ENCODE data around the gene TNS3. TPM values are rescaled to one million over a fixed set of nuclear protein-coding genes. Genes with fewer than 3 reads are reported as not detected.

The TNS3 gene
- total RNA-seq, 1 donor from 2014 or later = 452 TPM

DNA sequence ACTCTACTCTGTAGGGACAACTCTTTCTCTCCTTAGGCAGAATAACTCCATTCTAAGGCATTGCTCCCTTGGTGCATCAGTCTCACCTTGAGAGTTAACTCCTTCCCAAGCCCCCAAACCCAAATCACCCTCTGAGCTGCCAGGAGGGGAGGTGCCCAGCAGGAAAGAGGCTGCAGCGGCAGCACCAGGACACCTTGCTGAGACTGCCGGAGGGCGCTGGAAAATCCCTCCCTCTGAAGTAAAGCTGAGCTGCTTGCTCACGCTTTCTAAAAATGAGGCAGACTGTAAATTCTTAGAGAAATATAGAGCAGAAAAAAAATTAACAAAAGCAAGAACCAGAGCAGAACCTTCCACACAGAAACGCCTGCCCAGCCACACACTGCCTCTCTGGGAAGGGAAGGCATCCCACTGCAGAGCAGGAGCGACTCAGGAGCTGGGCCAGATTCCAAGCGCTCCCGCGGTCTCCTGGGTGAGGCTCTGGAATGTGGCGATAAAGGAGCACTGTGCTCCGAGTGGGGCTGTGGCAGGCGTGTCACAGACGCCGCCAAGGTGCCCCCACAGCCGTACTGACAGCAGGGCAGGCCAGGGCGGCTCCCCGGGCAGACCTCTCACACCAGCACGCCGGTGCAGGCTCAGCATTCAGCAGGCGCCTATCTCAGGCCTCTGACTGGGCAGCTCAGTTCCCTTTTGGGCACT, 202.1 kb downstream of the TNS3 start:
- H3K9me3 Mint-ChIP-seq = no peaks in the 10 kb centered on the region
- peak overlapping the region; percentile 84 for H3K27ac Mint-ChIP-seq
- TF ChIP-seq, protein P1, sequence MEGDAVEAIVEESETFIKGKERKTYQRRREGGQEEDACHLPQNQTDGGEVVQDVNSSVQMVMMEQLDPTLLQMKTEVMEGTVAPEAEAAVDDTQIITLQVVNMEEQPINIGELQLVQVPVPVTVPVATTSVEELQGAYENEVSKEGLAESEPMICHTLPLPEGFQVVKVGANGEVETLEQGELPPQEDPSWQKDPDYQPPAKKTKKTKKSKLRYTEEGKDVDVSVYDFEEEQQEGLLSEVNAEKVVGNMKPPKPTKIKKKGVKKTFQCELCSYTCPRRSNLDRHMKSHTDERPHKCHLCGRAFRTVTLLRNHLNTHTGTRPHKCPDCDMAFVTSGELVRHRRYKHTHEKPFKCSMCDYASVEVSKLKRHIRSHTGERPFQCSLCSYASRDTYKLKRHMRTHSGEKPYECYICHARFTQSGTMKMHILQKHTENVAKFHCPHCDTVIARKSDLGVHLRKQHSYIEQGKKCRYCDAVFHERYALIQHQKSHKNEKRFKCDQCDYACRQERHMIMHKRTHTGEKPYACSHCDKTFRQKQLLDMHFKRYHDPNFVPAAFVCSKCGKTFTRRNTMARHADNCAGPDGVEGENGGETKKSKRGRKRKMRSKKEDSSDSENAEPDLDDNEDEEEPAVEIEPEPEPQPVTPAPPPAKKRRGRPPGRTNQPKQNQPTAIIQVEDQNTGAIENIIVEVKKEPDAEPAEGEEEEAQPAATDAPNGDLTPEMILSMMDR (IDR thresholded peaks at IDR 0.05; ENCODE audit: unreplicated experiment) = no peak
- peak; percentile 51 to 64 for DNase-seq (ENCODE audit: low spot score in 2 of 2, unreplicated experiment in 2 of 2)
- H3K36me3 Mint-ChIP-seq = peaks cover 23% of the 10 kb centered on the region
- peaks cover 39% of the 10 kb centered on the region for H3K4me1 Mint-ChIP-seq
- H3K27me3 Mint-ChIP-seq (ENCODE audit: low read depth) = no peaks in the 10 kb centered on the region
- no peak overlapping the region for H3K4me3 Mint-ChIP-seq

DNA sequence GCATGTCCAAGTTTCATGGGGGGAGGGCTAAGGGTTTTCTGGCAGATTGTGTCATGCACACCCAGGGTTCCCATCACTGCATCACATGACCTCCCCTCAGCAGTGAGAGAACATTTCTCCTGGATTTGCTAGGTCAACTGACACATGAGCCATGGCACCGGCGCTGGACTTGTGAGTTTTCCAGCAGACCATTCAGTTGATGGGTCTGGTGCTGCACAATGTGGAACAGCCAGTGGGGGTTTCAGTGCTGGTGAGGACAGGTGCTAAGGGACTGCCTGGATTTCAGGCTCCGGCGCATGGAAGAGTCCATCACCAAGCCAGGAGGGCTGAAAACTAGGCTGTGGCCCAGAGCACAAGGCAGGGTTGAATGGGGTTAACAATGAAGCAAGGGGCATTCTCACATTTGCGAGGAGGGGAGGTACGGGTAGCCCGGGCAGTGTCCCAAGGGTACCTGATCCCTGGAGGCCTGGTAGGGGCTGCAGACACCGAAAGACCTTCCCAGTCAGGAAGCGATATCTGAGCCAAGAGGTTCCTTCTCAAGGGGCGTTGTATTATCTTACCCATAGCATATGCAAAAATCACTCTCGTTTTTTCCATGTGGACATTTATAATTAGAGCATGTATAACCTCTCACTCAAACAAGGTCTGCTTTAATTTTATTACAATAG, 203.0 kb downstream of the TNS3 start:
- no peaks in the 10 kb centered on the region for H3K9me3 Mint-ChIP-seq
- H3K27me3 Mint-ChIP-seq (ENCODE audit: low read depth) = no peaks in the 10 kb centered on the region
- H3K36me3 Mint-ChIP-seq = peaks cover 19% of the 10 kb centered on the region
- TF ChIP-seq, protein P1 (IDR thresholded peaks at IDR 0.05; ENCODE audit: unreplicated experiment) = no peak
- peak overlapping the region; percentile 39 for H3K27ac Mint-ChIP-seq
- DNase-seq (ENCODE audit: low spot score in 2 of 2, unreplicated experiment in 2 of 2) = no peak
- no peak overlapping the region for H3K4me3 Mint-ChIP-seq
- H3K4me1 Mint-ChIP-seq = peaks cover 42% of the 10 kb centered on the region

DNA sequence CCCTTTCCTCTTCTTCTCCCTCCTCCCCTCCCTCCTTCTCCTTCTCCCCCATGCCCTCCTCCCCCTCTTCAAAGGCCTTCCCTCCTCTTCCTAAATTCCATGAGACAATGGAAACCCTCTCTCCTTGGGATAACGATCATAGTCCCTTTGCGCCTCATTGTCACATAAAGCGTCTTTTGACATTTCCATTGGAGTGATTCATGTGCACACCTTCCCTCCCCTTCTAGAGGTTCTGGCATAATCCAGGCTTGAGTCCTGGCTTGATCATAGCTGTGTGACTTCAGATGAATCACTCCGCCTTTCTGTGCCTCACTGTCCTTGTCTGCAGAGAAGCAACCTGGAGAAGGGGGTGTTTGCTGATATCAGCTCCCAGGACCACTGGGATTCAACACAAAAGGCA, 204.2 kb downstream of the TNS3 start:
- H3K36me3 Mint-ChIP-seq = peaks cover 17% of the 10 kb centered on the region
- H3K27me3 Mint-ChIP-seq (ENCODE audit: low read depth) = no peaks in the 10 kb centered on the region
- no peak for DNase-seq (ENCODE audit: low spot score in 2 of 2, unreplicated experiment in 2 of 2)
- H3K4me1 Mint-ChIP-seq = peaks cover 48% of the 10 kb centered on the region
- H3K9me3 Mint-ChIP-seq = no peaks in the 10 kb centered on the region
- H3K4me3 Mint-ChIP-seq = no peak overlapping the region
- TF ChIP-seq, protein P1 (IDR thresholded peaks at IDR 0.05; ENCODE audit: unreplicated experiment) = no peak
- H3K27ac Mint-ChIP-seq = no peak overlapping the region

DNA sequence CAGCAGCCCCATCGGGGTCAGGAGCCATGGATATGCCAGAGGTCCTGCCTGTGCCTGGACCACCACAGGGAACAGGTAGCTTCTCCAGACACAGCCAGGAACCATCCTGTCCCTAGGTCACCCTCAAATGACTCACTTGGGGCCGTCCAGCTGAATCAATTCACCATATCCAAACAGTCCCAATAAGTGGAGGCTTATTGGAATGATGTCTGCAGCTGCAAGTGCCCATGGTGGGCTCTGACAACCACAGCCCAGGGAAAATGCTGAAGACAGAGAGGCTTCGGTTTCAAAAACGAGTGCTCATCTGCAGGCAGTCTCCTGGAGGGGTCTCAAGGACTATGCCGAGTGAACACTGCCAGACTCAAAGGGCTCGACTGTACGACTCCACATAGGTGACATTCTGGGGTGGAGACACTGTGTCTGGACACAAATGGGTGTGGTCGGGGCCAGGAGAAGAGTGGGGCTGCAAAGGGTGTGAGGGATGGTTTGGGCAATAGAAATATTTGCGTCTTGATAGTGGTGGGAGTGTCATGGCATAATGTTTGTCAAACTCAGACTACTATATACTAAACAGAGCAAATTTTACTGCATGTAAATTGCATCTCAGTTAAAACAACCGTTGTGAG, 204.8 kb downstream of the TNS3 start:
- Mint-ChIP-seq H3K4me3 (no peak overlapping the region), H3K4me1 (peaks cover 52% of the 10 kb centered on the region), H3K27me3 (ENCODE audit: low read depth) (no peaks in the 10 kb centered on the region), H3K27ac (no peak overlapping the region), H3K9me3 (no peaks in the 10 kb centered on the region), H3K36me3 (peaks cover 17% of the 10 kb centered on the region)
- TF ChIP-seq, protein P1 (IDR thresholded peaks at IDR 0.05; ENCODE audit: unreplicated experiment) = no peak
- no peak for DNase-seq (ENCODE audit: low spot score in 2 of 2, unreplicated experiment in 2 of 2)

DNA sequence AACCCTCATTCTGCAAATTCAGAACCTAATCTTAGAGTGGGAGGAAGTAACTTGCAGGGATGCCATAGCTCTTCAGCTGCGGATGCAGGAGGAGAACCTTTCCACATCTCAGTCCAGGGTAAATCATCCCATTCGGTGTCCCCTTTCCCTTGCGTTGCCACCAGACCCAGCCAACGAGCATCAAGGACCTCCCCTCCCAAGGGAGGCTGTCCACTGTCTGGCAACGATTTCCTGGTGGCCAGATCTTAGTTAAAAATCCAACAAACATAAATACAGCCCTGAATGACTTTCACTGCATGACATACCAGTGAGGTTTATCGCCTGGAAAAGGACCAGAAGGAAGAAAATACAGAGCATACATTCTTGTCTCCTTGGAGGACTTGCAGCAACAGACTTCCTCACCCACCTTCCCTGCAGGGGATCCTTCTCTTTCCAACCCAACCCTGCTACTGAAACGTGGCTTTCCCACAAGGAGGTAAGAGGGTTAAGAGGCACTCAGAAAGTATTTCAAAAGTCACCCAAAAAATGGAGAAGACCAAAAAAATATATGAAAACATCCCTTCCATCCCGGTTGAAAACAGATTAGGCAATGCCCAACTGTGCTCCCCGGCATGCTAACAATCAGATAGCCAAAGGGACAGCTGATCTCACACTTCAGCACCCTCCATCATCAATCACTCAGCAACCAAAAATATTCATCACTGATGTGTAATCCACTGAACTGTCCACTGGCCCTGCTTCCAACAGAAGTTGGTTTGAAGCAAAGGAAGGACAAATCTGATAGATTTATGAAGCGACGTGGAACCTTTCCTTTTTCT, 206.6 kb downstream of the TNS3 start:
- H3K4me1 Mint-ChIP-seq = peaks cover 46% of the 10 kb centered on the region
- H3K27ac Mint-ChIP-seq = peak overlapping the region; percentile 25
- H3K9me3 Mint-ChIP-seq = no peaks in the 10 kb centered on the region
- no peak overlapping the region for H3K4me3 Mint-ChIP-seq
- DNase-seq (ENCODE audit: low spot score in 2 of 2, unreplicated experiment in 2 of 2) = no peak
- H3K27me3 Mint-ChIP-seq (ENCODE audit: low read depth) = no peaks in the 10 kb centered on the region
- peaks cover 24% of the 10 kb centered on the region for H3K36me3 Mint-ChIP-seq
- TF ChIP-seq, protein P1 (IDR thresholded peaks at IDR 0.05; ENCODE audit: unreplicated experiment) = no peak

Measured in mesothelial cell of epicardium (in vitro differentiated cells).